Stimulated activated CD4-positive, alpha-beta T cell treated with anti-CD3 and anti-CD28 coated beads, Interleukin-2, amount 100 ng/mL, for 4 hours (primary cell): ENCODE data around the gene RPS6KA5.
"Not testable (repeated sequence)": the region's sequence is repeated elsewhere in the genome, so short reads cannot be mapped to it uniquely, and the experiment has no call there.

Experiments used
- DNase-seq: peaks from one replicate; pipeline ENCODE4 v3.0.0-alpha.2; 2020; ENCODE audit warnings: low read depth

RPS6KA5 gene

GRCh38 chr14:90830931-90831701, 229.3 kb downstream of the RPS6KA5 start:
- no peak for DNase-seq

GRCh38 chr14:90829677-90830076, 230.8 kb downstream of the RPS6KA5 start:
- no peak for DNase-seq

- DNase-seq, result no peak
Measured at GRCh38 chr14:90828642-90829487, 231.6 kb downstream of the RPS6KA5 start.

- peak; percentile 86 for DNase-seq
Measured at GRCh38 chr14:90827919-90828610, 232.4 kb downstream of the RPS6KA5 start.

GRCh38 chr14:90823542-90823941, 236.9 kb downstream of the RPS6KA5 start:
- not testable (repeated sequence) for DNase-seq

GRCh38 chr14:90820958-90821357, 239.5 kb downstream of the RPS6KA5 start:
- DNase-seq, result peak; percentile 69

GRCh38 chr14:90819734-90820393, 240.6 kb downstream of the RPS6KA5 start:
- no peak for DNase-seq

GRCh38 chr14:90818715-90819114, 241.7 kb downstream of the RPS6KA5 start:
- no peak for DNase-seq

- no peak for DNase-seq
Measured at GRCh38 chr14:90816681-90817436, 243.6 kb downstream of the RPS6KA5 start.

- no peak for DNase-seq
Measured at GRCh38 chr14:90815822-90816662, 244.4 kb downstream of the RPS6KA5 start, which contains the start of gene TTC7B. TTC7B (minus strand) TSS chr14:90816430; CDS start chr14:90816295, 135 bp downstream.

- DNase-seq, result no peak
Measured at GRCh38 chr14:90815572-90815821, 244.9 kb downstream of the RPS6KA5 start.

- DNase-seq, result no peak
Measured at GRCh38 chr14:90814806-90815571, 245.5 kb downstream of the RPS6KA5 start.

GRCh38 chr14:90813442-90813841, 247.0 kb downstream of the RPS6KA5 start:
- DNase-seq, result no peak

GRCh38 chr14:90812109-90812508, 248.3 kb downstream of the RPS6KA5 start:
- DNase-seq, result no peak

- no peak for DNase-seq
Measured at GRCh38 chr14:90811641-90812040, 248.8 kb downstream of the RPS6KA5 start.

- DNase-seq, result no peak
Measured at GRCh38 chr14:90810806-90811205, 249.6 kb downstream of the RPS6KA5 start.

GRCh38 chr14:90809530-90810312, 250.7 kb downstream of the RPS6KA5 start:
- DNase-seq, result no peak

GRCh38 chr14:90808759-90809529, 251.5 kb downstream of the RPS6KA5 start:
- DNase-seq, result no peak
